Pancreas (tissue), 10 donors: Measurements from ENCODE around the gene GRK3. TPM values are rescaled to one million over a fixed set of nuclear protein-coding genes. Genes with fewer than 3 reads are reported as not detected.
A peak's percentile ranks its signal among the peaks of the same experiment; 100 is the strongest.

Experiments
- ATAC-seq, 4 donors: fragments of 200-7000 bp; cut with Tn5 transposase; one replicate each; pipeline versions ENCODE4 v1.8.0 to v1.9.1; 2020; ENCODE audit warnings: mild to moderate bottlenecking in 4 of 4, moderate library complexity in 4 of 4
- DNase-seq, 6 donors: peaks; one replicate each; pipeline ENCODE4 v3.0.0-alpha.2; 2020
- FAIRE-seq: peaks from 2 replicates; lab custom pipeline; 2012; peaks lifted over from hg19 to GRCh38; lab: Jason Lieb, UNC
- H3K27ac ChIP-seq, 4 donors: fragments of 200-600 bp; sonication (generic); 1 replicate in 3 of 4; 2 replicates in 1 of 4; pipeline versions ENCODE4 v1.5.0 to v1.8.0; 2020
- H3K27me3 ChIP-seq, 4 donors: fragments of 200-600 bp; one replicate each; pipeline ENCODE4 v1.8.0; 2021
- H3K36me3 ChIP-seq, 3 donors: fragments of 200-600 bp; sonication (generic) in 1 of 3; one replicate each; pipeline versions ENCODE4 v1.5.0 to v1.8.0; 2020 to 2021
- H3K4me1 ChIP-seq, 3 donors: fragments of 200-600 bp; one replicate each; pipeline ENCODE4 v1.8.0; 2021
- H3K4me3 ChIP-seq, 4 donors: fragments of 200-600 bp; sonication (generic) in 2 of 4; one replicate each; pipeline versions ENCODE4 v1.5.0 to v1.8.0; 2020 to 2021
- H3K9me3 ChIP-seq, 4 donors: fragments of 200-600 bp; one replicate each; pipeline ENCODE4 v1.8.0; 2021
- WGBS, 2 donors: extraction: QIAGEN DNeasy Blood & Tissue Kit; methylation state at CpG; one replicate each; pipeline ENCODE4 v1.1.7; 2013; 5-methylcytosine and 5-hydroxymethylcytosine counted together
- intact Hi-C, 3 donors: fragments of 100-400 bp; cut with DNase I; formaldehyde crosslinking; loops; one replicate each; pipeline versions ENCODE4 v1.11.1 to v1.14.2; 2022
- polyA plus RNA-seq, 2 donors: library from polyadenylated mRNA; stranded (reverse); fragments of 200-250 nt; gene quantifications; one replicate each; pipeline ENCODE4 v1.2.3, GENCODE V29; 2013
- total RNA-seq, 6 donors: library from RNA; stranded (reverse); fragmentation: NEBNext Ultra II Directional in 4 of 6; extraction: Animal tissue kit (Norgen Biotek cat#: 25700) in 4 of 6; gene quantifications; one replicate each; pipeline versions ENCODE4 v1.2.1 to v1.2.4, GENCODE V29; 2021 to 2023
- TF ChIP-seq, protein P1 (sequence below), 4 donors: fragments of 200-600 bp; sonication (generic) in 3 of 4; IDR thresholded peaks; one replicate each; pipeline versions ENCODE4 v1.5.0 to v1.8.0; 2021; ENCODE audit warnings: antibody characterized with exemption in 4 of 4
- donor health status: healthy with polysubstance abuse.
- donor health status: DM: no; HTN: no; CAD: no; lungs with moderate emphysema.
- donor health status: DM: no; HTN: no; CAD: no.
- donor health status: control.
- donor health status: control.
- donor health status: Bipolar disorder and iron deficiency.
- donor health status: DM: yes; HTN: yes; CAD: no.
- donor health status: DM: no; HTN: no; CAD: no.
- donor health status: DM: no; HTN: no; CAD: no.
- donor health status: DM: yes; HTN: yes; CAD: no.

The GRK3 gene
- total and polyA plus RNA-seq, 8 donors = 3.5 to 18.1 (median 7.6) TPM

DNA sequence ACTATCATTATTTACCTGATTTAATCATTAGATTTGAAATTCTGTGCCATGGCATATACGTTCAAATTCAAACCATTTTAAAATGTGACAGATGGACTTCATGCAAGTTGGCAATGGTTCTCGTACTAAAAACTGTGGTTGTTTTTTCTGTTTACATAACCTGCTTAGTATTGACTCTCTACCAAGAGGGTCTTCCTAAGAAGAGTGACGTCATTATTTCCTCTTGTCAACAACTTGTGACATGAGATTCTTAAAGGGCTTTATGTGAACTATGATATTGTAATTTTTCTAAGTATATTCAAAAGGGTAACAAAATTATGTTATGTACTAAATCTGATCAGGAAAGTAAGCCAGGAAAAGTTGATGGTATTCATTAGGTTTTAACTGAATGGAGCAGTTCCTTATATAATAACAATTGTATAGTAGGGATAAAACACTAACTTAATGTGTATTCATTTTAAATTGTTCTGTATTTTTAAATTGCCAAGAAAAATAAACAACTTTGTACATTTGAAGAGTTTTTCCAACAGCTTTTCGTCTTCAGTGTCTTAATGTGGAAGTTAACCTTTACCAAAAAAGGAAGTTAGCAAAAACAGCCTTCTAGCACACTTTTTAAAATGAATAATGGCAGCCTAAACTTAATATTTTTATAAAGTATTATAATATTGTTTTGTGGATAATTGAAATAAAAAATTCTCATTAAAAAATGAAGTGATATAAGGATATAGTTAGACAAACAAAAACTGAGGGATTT, 87.0 kb downstream of the GRK3 start:
- Histone ChIP-seq H3K4me3 (no peak overlapping the region), H3K27me3 (no peaks in the 10 kb centered on the region), H3K4me1 (peaks cover 0 to 8% (median 4%) of the 10 kb centered on the region in 3 donors), H3K36me3 (no peaks in the 10 kb centered on the region), H3K27ac (peak overlapping the region in 2 of 4 donors; percentile 9 to 30), H3K9me3 (no peaks in the 10 kb centered on the region)
- FAIRE-seq = peak; percentile 96
- no peak for ATAC-seq
- 26 to 34% methylated on average over 4 of the region's 4 CpGs for WGBS, 2 donors
- TF ChIP-seq, protein P1, sequence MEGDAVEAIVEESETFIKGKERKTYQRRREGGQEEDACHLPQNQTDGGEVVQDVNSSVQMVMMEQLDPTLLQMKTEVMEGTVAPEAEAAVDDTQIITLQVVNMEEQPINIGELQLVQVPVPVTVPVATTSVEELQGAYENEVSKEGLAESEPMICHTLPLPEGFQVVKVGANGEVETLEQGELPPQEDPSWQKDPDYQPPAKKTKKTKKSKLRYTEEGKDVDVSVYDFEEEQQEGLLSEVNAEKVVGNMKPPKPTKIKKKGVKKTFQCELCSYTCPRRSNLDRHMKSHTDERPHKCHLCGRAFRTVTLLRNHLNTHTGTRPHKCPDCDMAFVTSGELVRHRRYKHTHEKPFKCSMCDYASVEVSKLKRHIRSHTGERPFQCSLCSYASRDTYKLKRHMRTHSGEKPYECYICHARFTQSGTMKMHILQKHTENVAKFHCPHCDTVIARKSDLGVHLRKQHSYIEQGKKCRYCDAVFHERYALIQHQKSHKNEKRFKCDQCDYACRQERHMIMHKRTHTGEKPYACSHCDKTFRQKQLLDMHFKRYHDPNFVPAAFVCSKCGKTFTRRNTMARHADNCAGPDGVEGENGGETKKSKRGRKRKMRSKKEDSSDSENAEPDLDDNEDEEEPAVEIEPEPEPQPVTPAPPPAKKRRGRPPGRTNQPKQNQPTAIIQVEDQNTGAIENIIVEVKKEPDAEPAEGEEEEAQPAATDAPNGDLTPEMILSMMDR (IDR thresholded peaks at IDR 0.05) = no peak
- intact Hi-C loops = no loop called here
- no peak for DNase-seq

DNA sequence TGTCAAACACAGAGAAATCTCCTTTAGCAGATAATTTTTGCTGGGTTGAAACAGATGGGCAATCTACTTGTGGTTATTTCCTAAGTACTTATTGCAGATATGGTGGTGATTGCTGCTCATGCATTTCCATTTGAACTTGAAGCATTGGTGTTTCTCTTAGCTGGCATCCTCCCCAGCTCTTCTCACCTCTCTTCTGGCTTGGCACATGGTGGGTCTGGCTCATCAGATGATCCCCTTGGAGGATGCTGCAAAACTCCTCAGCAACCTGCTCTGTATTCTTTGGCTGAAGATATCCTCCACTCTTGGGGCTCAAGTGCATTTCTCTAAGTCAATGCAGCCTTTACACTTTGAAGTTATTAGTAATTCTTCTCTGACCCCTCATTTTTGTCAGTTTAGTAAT, 90.2 kb downstream of the GRK3 start:
- Histone ChIP-seq H3K4me3 (no peak overlapping the region), H3K4me1 (peaks cover 0 to 8% (median 4%) of the 10 kb centered on the region in 3 donors), H3K36me3 (no peaks in the 10 kb centered on the region), H3K27me3 (no peaks in the 10 kb centered on the region), H3K27ac (no peak overlapping the region), H3K9me3 (no peaks in the 10 kb centered on the region)
- ATAC-seq (no peak), DNase-seq (no peak), FAIRE-seq (no peak)
- intact Hi-C loops = no loop called here
- TF ChIP-seq, protein P1 (IDR thresholded peaks at IDR 0.05) = no peak

- Histone ChIP-seq H3K4me1 (peaks cover 0 to 8% (median 4%) of the 10 kb centered on the region in 3 donors), H3K27ac (no peak overlapping the region), H3K4me3 (no peak overlapping the region), H3K36me3 (no peaks in the 10 kb centered on the region), H3K27me3 (no peaks in the 10 kb centered on the region), H3K9me3 (no peaks in the 10 kb centered on the region)
- TF ChIP-seq, protein P1 (IDR thresholded peaks at IDR 0.05) = no peak
- 79 to 82% methylated on average over 4 of the region's 4 CpGs for WGBS, 2 donors
- FAIRE-seq (no peak), ATAC-seq (peak in 1 of 4 donors; percentile 50), DNase-seq (no peak)
- intact Hi-C loops = no loop called here
Measured at GRCh38 chr22:25655371-25655935, 91.0 kb downstream of the GRK3 start.

DNA sequence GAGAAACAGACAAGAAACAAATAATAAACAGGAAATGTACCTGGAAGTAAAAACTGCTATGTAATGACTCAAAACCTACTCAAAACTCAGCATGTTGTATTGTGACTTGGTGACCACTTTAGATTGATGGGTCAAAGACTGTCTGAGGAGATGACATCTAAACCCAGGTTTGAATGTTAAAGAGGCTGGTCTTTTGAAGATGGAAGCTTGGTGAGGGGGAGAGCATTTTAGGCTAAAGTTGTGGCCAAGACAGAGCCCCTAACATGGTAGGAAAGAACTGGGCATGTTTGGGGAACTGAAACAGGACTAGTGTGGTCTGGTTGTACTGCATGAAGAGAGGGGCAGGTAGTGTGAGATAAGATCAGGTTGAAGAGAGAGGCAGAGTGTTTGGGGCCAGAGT, 92.2 kb downstream of the GRK3 start:
- Histone ChIP-seq H3K36me3 (no peaks in the 10 kb centered on the region), H3K4me3 (no peak overlapping the region), H3K27ac (no peak overlapping the region), H3K27me3 (no peaks in the 10 kb centered on the region), H3K9me3 (no peaks in the 10 kb centered on the region), H3K4me1 (peaks cover 0 to 12% (median 10%) of the 10 kb centered on the region in 3 donors)
- intact Hi-C loops = no loop called here
- ATAC-seq = no peak
- TF ChIP-seq, protein P1 (IDR thresholded peaks at IDR 0.05) = no peak
- FAIRE-seq = no peak
- DNase-seq = no peak

DNA sequence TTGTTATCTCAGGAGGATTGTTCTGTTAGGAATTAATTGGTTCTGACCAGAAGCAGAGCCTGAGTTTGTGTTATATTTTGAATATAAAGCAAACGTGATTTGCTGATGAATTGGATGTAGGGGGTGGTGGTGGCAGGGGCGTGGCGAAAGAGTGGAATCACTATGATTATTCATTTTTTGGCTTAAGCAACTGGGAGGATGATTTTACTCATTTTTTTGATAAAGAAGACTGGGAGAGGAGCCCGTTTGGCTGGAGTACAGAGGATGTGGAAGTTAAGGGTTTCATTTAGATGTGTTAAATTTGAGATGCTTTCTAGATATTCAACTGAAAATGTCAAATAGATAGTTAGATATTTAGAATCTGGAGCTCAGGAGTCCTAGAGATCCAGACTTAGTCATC, 94.2 kb downstream of the GRK3 start:
- Histone ChIP-seq H3K36me3 (no peaks in the 10 kb centered on the region), H3K27me3 (no peaks in the 10 kb centered on the region), H3K27ac (no peak overlapping the region), H3K4me3 (no peak overlapping the region), H3K4me1 (peaks cover 0 to 17% (median 12%) of the 10 kb centered on the region in 3 donors), H3K9me3 (no peaks in the 10 kb centered on the region)
- DNase-seq = no peak
- no peak for ATAC-seq
- no peak for FAIRE-seq
- intact Hi-C loops = no loop called here
- TF ChIP-seq, protein P1 (IDR thresholded peaks at IDR 0.05) = no peak
- WGBS, 2 donors = 77 to 86% methylated on average over 4 of the region's 4 CpGs
